Prostate gland (tissue), 2 donors: ENCODE results near the gene UTP4.

Source experiments
- CTCF ChIP-seq, 4 experiments: fragments of 200-600 bp in 2 of 4; fragments of 450-650 bp in 2 of 4; sonication (generic) in 2 of 4; IDR thresholded peaks; 1 replicate in 3 of 4; 2 replicates in 1 of 4; pipeline ENCODE4 v1.5.1; 2016 to 2019; ENCODE audit warnings: antibody characterized with exemption in 4 of 4, mild to moderate bottlenecking in 2 of 4, moderate library complexity in 2 of 4
- POLR2A ChIP-seq: fragments of 450-650 bp; IDR thresholded peaks from one replicate; pipeline ENCODE4 v1.6.1; 2016; ENCODE audit warnings: antibody characterized with exemption, mild to moderate bottlenecking
- POLR2AphosphoS5 ChIP-seq: sonication (generic); formaldehyde crosslinking; IDR thresholded peaks from one replicate; pipeline ENCODE4 v1.6.1; 2017; ENCODE audit warnings: antibody characterized with exemption

GRCh38 chr16:69094501-69094900 lies 37.9 kb upstream of the UTP4 start:
- TF ChIP-seq POLR2A (no peak), POLR2AphosphoS5 (no peak), CTCF (IDR thresholded peaks at IDR 0.05) (no peak)
